Hippocampal formation (tissue), 2 donors: ENCODE data around the gene GABRD.

Experiments
- DNase-seq, 2 donors: peaks; one replicate each; lab custom pipeline; 2025; lab: John Stamatoyannopoulos, UW

The GABRD gene

GRCh38 chr1:2018217-2019171, 651 bp upstream of the GABRD start:
- no peak for DNase-seq

- no peak for DNase-seq
These were observed 595 bp downstream of the GABRD start for GRCh38 chr1:2019571-2020309.

GRCh38 chr1:2020310-2020655, 1.1 kb downstream of the GABRD start:
- no peak for DNase-seq

- DNase-seq: peak in 1 of 2 donors; percentile 5
These were observed 2.4 kb downstream of the GABRD start for GRCh38 chr1:2021550-2021949.

GRCh38 chr1:2022063-2022770, 3.1 kb downstream of the GABRD start:
- DNase-seq: no peak

- no peak for DNase-seq
These were observed 4.0 kb downstream of the GABRD start for GRCh38 chr1:2023187-2023586.

- DNase-seq: no peak
These were observed 5.3 kb downstream of the GABRD start for GRCh38 chr1:2024451-2024850.

- DNase-seq: no peak
These were observed 5.7 kb downstream of the GABRD start for GRCh38 chr1:2024887-2025286.

- no peak for DNase-seq
These were observed 6.4 kb downstream of the GABRD start for GRCh38 chr1:2025491-2025981.

GRCh38 chr1:2027961-2028583, 8.9 kb downstream of the GABRD start:
- DNase-seq: no peak

GRCh38 chr1:2028870-2029560, 9.9 kb downstream of the GABRD start:
- DNase-seq: no peak

- DNase-seq: no peak
These were observed 10.4 kb downstream of the GABRD start for GRCh38 chr1:2029561-2029960.

- no peak for DNase-seq
These were observed 11.1 kb downstream of the GABRD start for GRCh38 chr1:2030076-2030871.

GRCh38 chr1:2031546-2032540, 12.7 kb downstream of the GABRD start:
- no peak for DNase-seq

- peak in 1 of 2 donors; percentile 26 for DNase-seq
These were observed 13.6 kb downstream of the GABRD start for GRCh38 chr1:2032737-2033136.

GRCh38 chr1:2033165-2033564, 14.0 kb downstream of the GABRD start:
- no peak for DNase-seq

GRCh38 chr1:2036287-2036686, 17.1 kb downstream of the GABRD start:
- DNase-seq: no peak

- DNase-seq: no peak
These were observed 18.3 kb downstream of the GABRD start for GRCh38 chr1:2037314-2037979.

- DNase-seq: no peak
These were observed 19.1 kb downstream of the GABRD start for GRCh38 chr1:2038229-2038628.
